Astrocyte of the spinal cord (primary cell): ENCODE results near the gene SLC66A3.

Experiments
- DNase-seq: peaks from one replicate; pipeline ENCODE4 v3.0.0; 2011; ENCODE audit warnings: low read depth, low spot score
- H3K4me3 ChIP-seq: 2 replicates; pipeline ENCODE4 v1.5.1; 2011; ENCODE audit warnings: low read depth, mild to moderate bottlenecking, low read length, moderate library complexity
- in situ Hi-C: cut with HindIII; loops from 2 replicates; pipeline ENCODE4 v1.10.0; 2017; ENCODE audit warnings: low sequenced_read_pairs
- TF ChIP-seq, protein P1 (sequence below): IDR thresholded peaks from 2 replicates; pipeline ENCODE4 v1.5.1; 2012; ENCODE audit warnings: low read depth, mild to moderate bottlenecking, low read length, inconsistent platforms

Gene SLC66A3

GRCh38 chr2:11154923-11155380, 315 bp upstream of the SLC66A3 start:
- TF ChIP-seq, protein P1, sequence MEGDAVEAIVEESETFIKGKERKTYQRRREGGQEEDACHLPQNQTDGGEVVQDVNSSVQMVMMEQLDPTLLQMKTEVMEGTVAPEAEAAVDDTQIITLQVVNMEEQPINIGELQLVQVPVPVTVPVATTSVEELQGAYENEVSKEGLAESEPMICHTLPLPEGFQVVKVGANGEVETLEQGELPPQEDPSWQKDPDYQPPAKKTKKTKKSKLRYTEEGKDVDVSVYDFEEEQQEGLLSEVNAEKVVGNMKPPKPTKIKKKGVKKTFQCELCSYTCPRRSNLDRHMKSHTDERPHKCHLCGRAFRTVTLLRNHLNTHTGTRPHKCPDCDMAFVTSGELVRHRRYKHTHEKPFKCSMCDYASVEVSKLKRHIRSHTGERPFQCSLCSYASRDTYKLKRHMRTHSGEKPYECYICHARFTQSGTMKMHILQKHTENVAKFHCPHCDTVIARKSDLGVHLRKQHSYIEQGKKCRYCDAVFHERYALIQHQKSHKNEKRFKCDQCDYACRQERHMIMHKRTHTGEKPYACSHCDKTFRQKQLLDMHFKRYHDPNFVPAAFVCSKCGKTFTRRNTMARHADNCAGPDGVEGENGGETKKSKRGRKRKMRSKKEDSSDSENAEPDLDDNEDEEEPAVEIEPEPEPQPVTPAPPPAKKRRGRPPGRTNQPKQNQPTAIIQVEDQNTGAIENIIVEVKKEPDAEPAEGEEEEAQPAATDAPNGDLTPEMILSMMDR: no peak
- in situ Hi-C loops: no loop called here
- peak; percentile 94 for DNase-seq
- peak overlapping the region; percentile 48 for H3K4me3 ChIP-seq

DNA sequence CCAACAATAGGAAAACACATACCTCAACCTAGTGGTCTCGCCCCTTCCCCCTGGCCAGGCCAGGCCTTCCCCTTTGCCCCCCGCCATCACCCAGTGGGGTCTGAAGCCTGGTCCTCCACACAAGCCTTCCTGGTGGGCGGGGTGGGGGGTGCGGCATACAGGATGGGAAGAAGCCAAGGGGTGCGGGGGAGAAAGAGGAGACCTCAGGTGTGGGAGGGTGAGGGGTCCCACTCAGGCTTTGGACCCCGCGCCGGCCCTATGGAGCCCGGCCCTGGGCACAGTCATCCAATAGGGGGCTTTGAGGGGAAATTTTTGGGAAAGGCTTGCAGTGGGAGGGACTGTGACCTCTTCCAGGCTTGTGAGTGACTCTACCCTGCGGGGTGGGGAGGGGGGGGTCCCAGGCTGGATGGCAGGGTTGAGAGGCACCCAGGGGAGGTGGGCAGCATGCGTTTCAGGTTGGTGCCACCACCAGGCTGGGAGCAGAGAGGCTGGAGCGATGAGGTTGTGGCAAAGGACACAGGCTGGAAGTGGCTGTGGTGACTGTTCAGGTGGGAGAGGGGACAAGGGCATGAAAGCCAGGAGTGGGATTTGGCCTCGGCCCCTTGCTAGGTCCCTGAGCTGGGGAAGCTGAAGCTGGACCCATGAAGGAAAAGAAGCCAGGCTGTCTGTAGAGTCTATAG, 1.3 kb downstream of the SLC66A3 start:
- TF ChIP-seq, protein P1: no peak
- in situ Hi-C loops: no loop called here
- no peak for DNase-seq
- no peak overlapping the region for H3K4me3 ChIP-seq

DNA sequence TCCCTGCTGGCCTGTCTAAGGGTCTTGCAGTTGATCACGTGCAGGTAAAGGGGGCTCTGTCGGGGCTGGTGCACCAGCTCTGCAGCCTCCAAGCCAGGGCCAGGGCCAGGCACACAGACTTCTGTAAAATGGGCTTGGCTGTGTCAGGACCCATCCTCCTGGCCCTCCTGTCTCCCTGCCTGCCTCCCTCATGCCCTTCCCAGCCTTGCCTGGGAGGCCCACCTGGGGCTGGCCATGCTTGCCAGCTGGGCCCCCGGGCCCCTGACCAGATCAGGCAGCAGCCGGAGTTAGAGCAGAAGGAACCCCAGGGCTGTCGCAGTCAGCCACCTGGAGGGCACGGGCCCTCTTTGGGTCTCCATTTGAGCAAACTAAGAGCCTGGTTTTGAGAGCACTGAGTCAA, 2.0 kb downstream of the SLC66A3 start:
- in situ Hi-C loops: no loop called here
- TF ChIP-seq, protein P1: no peak

GRCh38 chr2:11157731-11158130, 2.5 kb downstream of the SLC66A3 start:
- in situ Hi-C loops: no loop called here
- TF ChIP-seq, protein P1: no peak
- H3K4me3 ChIP-seq: no peak overlapping the region
- DNase-seq: no peak

More for the DNA sequence above, 2.0 kb downstream of the SLC66A3 start:
- no peak overlapping the region for H3K4me3 ChIP-seq
- no peak for DNase-seq

DNA sequence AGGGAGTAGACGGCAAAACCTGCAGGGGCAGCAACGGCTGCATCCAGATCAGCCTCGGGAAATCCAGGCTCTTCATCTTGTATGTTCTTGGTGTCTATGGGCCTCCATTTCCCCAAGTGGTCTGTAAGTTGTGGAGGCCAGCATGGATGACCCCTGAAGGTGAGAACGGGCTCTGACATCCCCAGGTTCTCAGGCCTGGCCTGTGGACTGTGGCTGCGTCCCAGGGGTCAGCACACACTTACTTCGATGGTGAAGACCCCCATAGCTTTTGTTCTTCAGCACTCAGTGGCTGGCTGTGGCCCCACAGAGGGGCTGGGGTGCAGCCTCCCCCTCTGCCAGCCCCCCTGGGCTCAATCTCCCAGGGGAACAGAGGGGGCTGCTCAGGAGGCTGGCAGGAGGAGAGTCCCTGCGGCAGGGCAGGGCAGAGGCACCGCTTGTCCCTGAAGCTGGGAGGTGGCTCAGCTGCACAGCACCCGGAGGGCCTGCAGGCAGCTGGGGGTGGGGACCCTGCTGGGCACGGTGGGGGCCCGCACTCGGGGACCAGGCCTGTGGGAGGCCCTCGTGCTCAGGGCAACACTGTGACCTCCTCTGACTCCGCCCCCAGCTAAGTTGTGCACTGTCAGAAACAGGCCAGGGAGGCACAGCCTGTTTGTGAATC, 3.8 kb downstream of the SLC66A3 start:
- TF ChIP-seq, protein P1: no peak
- DNase-seq: no peak
- no peak overlapping the region for H3K4me3 ChIP-seq
- in situ Hi-C loops: no loop called here

GRCh38 chr2:11159574-11160170, 4.4 kb downstream of the SLC66A3 start:
- TF ChIP-seq, protein P1: no peak
- H3K4me3 ChIP-seq: no peak overlapping the region
- in situ Hi-C loops: no loop called here
- no peak for DNase-seq
